Heart right ventricle (tissue), 16 donors: ENCODE data around the gene DCDC2. TPM values are rescaled to one million over a fixed set of nuclear protein-coding genes. Genes with fewer than 3 reads are reported as not detected.
"Not testable (repeated sequence)": the region's sequence is repeated elsewhere in the genome, so short reads cannot be mapped to it uniquely, and the experiment has no call there.

Experiments
- ATAC-seq, 8 donors: fragments of 200-7000 bp; cut with Tn5 transposase; one replicate each; pipeline ENCODE4 v1.9.1; 2020; ENCODE audit warnings: mild to moderate bottlenecking in 8 of 8, moderate library complexity in 8 of 8, moderate number of reproducible peaks in 1 of 8
- DNase-seq, 2 donors: peaks; one replicate each; pipeline ENCODE4 v3.0.0-alpha.2; 2020
- H3K27ac ChIP-seq, 10 donors: fragments of 200-600 bp; sonication (generic) in 2 of 10; one replicate each; pipeline versions ENCODE4 v1.5.0 to v1.8.0; 2020 to 2022; ENCODE audit warnings: mild to moderate bottlenecking in 3 of 10
- H3K27me3 ChIP-seq, 7 donors: fragments of 200-600 bp; one replicate each; pipeline ENCODE4 v1.8.0; 2021 to 2022; ENCODE audit warnings: mild to moderate bottlenecking in 2 of 7
- H3K36me3 ChIP-seq, 9 donors: fragments of 200-600 bp; sonication (generic) in 1 of 9; one replicate each; pipeline versions ENCODE4 v1.5.0 to v1.8.0; 2020 to 2022; ENCODE audit warnings: mild to moderate bottlenecking in 2 of 9
- H3K4me1 ChIP-seq, 9 donors: fragments of 200-600 bp; sonication (generic) in 1 of 9; one replicate each; pipeline versions ENCODE4 v1.5.0 to v1.8.0; 2020 to 2022; ENCODE audit warnings: mild to moderate bottlenecking in 4 of 9
- H3K4me3 ChIP-seq, 10 donors: fragments of 200-600 bp; sonication (generic) in 2 of 10; one replicate each; pipeline versions ENCODE4 v1.5.0 to v1.8.0; 2020 to 2022; ENCODE audit warnings: mild to moderate bottlenecking in 7 of 10, moderate library complexity in 2 of 10
- H3K9me3 ChIP-seq, 11 donors: fragments of 200-600 bp in 10 of 11; sonication (generic) in 2 of 11; one replicate each; pipeline versions ENCODE4 v1.5.0 to v1.8.0; 2013 to 2022; ENCODE audit warnings: mild to moderate bottlenecking in 2 of 11, control low read depth in 1 of 11, moderate library complexity in 1 of 11
- WGBS, 2 donors: extraction: QIAGEN DNeasy Blood & Tissue Kit; methylation state at CpG; one replicate each; pipeline ENCODE4 v1.1.7; 2013; ENCODE audit warnings: inconsistent platforms in 1 of 2; 5-methylcytosine and 5-hydroxymethylcytosine counted together
- intact Hi-C, 10 donors: fragments of 100-400 bp; cut with DNase I; formaldehyde crosslinking; loops; one replicate each; pipeline versions ENCODE4 v1.11.1 to v1.14.2; 2022
- polyA plus RNA-seq, 2 donors: library from polyadenylated mRNA; stranded (reverse); fragments of 200-250 nt; gene quantifications; one replicate each; pipeline ENCODE4 v1.2.3, GENCODE V29; 2013
- total RNA-seq, 10 donors: library from RNA; stranded (reverse); fragmentation: NEBNext Ultra II Directional in 3 of 10; extraction: Animal tissue kit (Norgen Biotek cat#: 25700) in 3 of 10; gene quantifications; one replicate each; pipeline versions ENCODE4 v1.2.1 to v1.2.4, GENCODE V29; 2021 to 2023
- TF ChIP-seq, protein P1 (sequence below), 9 donors: fragments of 200-600 bp; sonication (generic) in 2 of 9; IDR thresholded peaks; one replicate each; pipeline versions ENCODE4 v1.5.0 to v1.8.0; 2021 to 2022; ENCODE audit warnings: antibody characterized with exemption in 9 of 9, mild to moderate bottlenecking in 5 of 9, moderate library complexity in 1 of 9
- donor health status: Arrhythmogenic right ventricular cardiomyopathy.
- donor health status: ischemic (EF 13 %, LVEDD 7.1; RV severe dilation, severe dysfunction).
- donor health status: healthy with polysubstance abuse.
- donor health status: DM: no; HTN: yes; CAD: no.
- donor health status: DM: no; HTN: no; CAD: no.
- donor health status: ischemic (EF 25% LVEDD 6.9; RV normal size, moderate dysfunction).
- donor health status: ischemic (EF 25% LVEDD 5.7; RV mildly dilated, moderate dysfunction).
- donor health status: healthy.
- donor health status: DM: yes; HTN: yes; CAD: no.
- donor health status: Ischemic cardiomyopathy.
- donor health status: ischemic (EF 35%, LVEDD 5.7; RV mildly dilated, moderate dysfunction).
- donor health status: nonischemic (EF 11% LVEDD 7.7; RV severe dilation, severe dysfunction).
- donor health status: DM: yes; HTN: yes; CAD: no.
- donor health status: PGD.
- donor health status: ischemic (EF 29% LVEDD 5.4; RV normal size, mild dysfunction).
- donor health status: nonischemic (EF 23%, LVEDD 6.1; RV moderate dilation, normal function).

The DCDC2 gene
- total and polyA plus RNA-seq, 12 donors, result 0.06 TPM; not detected in 11

DNA sequence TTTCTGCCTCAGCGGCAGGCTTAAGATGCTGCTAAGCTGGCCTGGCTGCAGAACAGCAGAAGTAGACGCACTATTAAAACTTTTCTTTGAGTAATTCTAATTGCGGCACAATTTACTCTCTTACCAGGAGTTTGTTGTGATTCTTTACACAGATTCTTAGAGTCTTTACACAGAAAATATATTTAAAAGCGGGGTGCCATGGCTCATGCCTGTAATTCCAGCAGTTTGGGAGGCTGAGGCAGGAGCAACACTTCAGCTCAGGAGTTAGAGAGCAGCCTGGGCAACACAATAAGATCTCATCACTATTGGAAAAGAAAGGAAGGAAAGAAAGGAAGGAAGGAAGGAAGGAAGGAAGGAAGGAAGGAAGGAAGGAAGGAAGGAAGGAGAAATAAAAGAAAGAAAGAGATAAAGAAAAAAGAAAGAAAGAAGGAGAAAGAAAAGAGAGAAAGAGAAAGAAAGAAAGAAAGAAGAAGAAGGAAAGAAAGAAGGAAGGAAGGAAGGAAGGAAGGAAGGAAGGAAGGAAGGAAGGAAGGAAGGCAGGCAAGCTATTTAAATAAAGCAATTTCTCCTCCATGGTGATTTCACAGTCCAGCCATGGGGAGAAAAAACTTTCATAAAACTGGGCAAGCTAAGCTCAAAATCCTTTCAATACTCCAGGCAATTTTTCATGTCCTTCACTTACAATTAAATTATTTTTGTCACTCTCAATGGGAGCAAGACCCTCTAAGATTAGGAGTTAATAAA is 23.8 kb upstream of the DCDC2 start:
- H3K27me3 ChIP-seq, result peaks cover 0 to 4% (median 0%) of the 10 kb centered on the region in 7 donors
- TF ChIP-seq, protein P1, sequence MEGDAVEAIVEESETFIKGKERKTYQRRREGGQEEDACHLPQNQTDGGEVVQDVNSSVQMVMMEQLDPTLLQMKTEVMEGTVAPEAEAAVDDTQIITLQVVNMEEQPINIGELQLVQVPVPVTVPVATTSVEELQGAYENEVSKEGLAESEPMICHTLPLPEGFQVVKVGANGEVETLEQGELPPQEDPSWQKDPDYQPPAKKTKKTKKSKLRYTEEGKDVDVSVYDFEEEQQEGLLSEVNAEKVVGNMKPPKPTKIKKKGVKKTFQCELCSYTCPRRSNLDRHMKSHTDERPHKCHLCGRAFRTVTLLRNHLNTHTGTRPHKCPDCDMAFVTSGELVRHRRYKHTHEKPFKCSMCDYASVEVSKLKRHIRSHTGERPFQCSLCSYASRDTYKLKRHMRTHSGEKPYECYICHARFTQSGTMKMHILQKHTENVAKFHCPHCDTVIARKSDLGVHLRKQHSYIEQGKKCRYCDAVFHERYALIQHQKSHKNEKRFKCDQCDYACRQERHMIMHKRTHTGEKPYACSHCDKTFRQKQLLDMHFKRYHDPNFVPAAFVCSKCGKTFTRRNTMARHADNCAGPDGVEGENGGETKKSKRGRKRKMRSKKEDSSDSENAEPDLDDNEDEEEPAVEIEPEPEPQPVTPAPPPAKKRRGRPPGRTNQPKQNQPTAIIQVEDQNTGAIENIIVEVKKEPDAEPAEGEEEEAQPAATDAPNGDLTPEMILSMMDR (IDR thresholded peaks at IDR 0.05), result no peak
- intact Hi-C loops, result no loop called here
- H3K27ac ChIP-seq, result no peak overlapping the region
- no peak for ATAC-seq
- H3K36me3 ChIP-seq, result no peaks in the 10 kb centered on the region
- DNase-seq, result no peak
- 96 to 97% methylated on average over 4 of the region's 4 CpGs for WGBS, 2 donors
- H3K4me1 ChIP-seq, result no peaks in the 10 kb centered on the region
- no peaks in the 10 kb centered on the region for H3K9me3 ChIP-seq
- no peak overlapping the region for H3K4me3 ChIP-seq

DNA sequence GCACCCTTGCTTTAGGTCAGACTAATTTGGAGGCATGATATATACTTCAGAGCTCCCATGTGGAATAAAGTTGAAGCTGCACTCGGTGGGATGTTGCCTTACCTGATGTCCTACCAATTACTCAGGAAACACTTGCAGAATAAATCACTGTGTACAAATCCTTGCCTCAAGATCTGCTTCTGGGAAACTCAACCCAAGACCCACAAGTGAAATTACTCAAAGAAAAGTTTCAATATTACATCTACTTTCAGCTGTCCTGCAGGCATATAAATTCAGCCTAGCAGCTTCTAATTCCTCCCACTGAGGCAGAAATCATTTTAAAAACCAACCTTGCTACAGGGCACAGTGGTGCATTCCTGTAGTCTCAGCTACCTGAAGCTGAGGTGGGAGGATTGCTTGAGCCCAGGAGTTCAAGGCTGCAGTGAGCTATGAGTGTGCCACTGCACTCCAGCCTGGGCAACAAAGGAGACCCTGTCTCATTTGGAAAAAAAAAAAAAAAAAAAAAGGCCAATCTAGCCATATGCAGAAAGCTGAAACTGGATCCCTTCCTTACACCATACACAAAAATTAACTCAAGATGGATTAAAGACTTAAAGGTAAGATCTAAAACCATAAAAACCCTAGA is 20.7 kb upstream of the DCDC2 start:
- Histone ChIP-seq H3K27me3 (peaks cover 0 to 2% (median 0%) of the 10 kb centered on the region in 7 donors), H3K4me1 (no peaks in the 10 kb centered on the region), H3K4me3 (no peak overlapping the region), H3K36me3 (no peaks in the 10 kb centered on the region), H3K9me3 (no peaks in the 10 kb centered on the region), H3K27ac (no peak overlapping the region)
- TF ChIP-seq, protein P1 (IDR thresholded peaks at IDR 0.05), result no peak
- ATAC-seq (no peak), DNase-seq (no peak)
- WGBS, 2 donors, result 81 to 84% methylated on average over 1 of the region's 1 CpG
- intact Hi-C loops, result no loop called here

DNA sequence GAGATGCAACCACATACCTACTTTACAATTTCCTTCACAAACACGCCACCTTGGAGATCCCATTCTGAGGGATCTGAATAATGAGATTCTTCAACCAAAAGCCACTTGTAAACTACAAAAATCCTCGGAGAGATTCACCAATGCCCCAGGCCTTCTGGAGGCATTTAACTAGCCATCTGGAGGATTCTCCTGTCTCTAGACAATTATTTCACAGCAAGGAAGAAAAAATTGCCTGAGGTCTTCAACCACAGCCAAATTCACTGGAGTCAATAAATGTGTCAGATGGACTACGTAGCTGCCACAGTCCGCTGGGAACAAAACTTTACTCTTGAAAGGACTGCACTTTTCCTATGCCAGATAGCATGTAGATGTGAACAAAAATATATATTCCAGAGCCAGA is 19.0 kb upstream of the DCDC2 start:
- Histone ChIP-seq H3K9me3 (no peaks in the 10 kb centered on the region), H3K4me1 (no peaks in the 10 kb centered on the region), H3K36me3 (no peaks in the 10 kb centered on the region), H3K27me3 (peaks cover 0 to 6% (median 0%) of the 10 kb centered on the region in 7 donors), H3K4me3 (no peak overlapping the region), H3K27ac (no peak overlapping the region)
- intact Hi-C loops, result no loop called here
- 73 to 78% methylated on average over 4 of the region's 4 CpGs for WGBS, 2 donors
- TF ChIP-seq, protein P1 (IDR thresholded peaks at IDR 0.05), result no peak
- ATAC-seq (no peak), DNase-seq (no peak)

DNA sequence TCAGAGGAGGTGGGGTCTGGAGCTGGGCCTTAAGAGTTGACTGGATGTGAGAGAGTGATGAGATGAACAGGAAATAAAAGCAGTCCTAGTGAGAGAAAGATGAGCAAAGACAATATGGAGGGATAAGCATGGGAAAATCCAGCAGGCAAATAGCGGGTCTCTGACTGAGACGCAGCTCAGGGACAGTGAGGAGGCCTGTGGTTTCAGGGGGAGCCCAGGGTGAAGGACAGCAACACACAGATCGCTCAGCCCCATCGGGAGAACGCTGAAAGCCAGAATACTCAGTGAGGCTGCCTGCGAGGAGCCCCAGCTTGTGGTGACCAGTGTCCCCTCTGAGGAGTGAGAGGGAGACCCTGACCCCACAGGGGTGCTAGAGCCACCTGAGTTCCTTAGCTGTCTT is 16.8 kb upstream of the DCDC2 start:
- DNase-seq, result no peak
- intact Hi-C loops, result no loop called here

DNA sequence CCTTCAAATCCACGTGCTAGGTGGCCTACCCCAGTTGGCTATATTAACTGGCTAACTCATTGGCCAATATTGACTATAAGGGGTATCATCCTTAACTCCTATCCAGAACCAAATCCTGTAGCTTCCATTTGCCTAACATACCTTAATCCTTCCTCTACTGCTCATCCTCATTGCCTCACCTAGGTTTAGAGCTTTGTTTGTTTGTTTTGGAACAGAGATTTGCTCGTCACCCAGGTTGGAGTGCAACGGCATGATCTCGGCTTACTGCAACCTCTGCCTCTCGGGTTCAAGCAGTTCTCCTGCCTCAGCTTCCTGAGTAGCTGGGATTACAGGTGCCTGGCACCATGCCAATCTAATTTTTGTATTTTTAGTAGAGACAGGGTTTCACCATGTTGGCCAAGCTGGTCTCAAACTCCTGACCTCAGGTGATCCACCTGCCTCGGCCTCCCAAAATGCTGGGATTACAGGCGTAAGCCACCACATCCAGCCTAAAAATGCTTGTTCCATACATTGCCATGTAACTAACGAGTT is 7.3 kb upstream of the DCDC2 start:
- ATAC-seq, H3K36me3 ChIP-seq, H3K27ac ChIP-seq, intact Hi-C loops, H3K4me1 ChIP-seq, DNase-seq, H3K9me3 ChIP-seq, H3K4me3 ChIP-seq: not testable (repeated sequence)
- H3K27me3 ChIP-seq, result peaks cover 0 to 58% (median 27%) of the 10 kb centered on the region in 7 donors
- WGBS, 2 donors, result 76 to 82% methylated on average over 8 of the region's 8 CpGs

More for the DNA sequence above, 16.8 kb upstream of the DCDC2 start:
- no peak overlapping the region for H3K4me3 ChIP-seq
- no peaks in the 10 kb centered on the region for H3K4me1 ChIP-seq
- TF ChIP-seq, protein P1 (IDR thresholded peaks at IDR 0.05), result no peak
- H3K27me3 ChIP-seq, result peaks cover 0 to 6% (median 0%) of the 10 kb centered on the region in 7 donors
- H3K36me3 ChIP-seq, result no peaks in the 10 kb centered on the region
- peaks cover 0 to 9% (median 0%) of the 10 kb centered on the region in 11 donors for H3K9me3 ChIP-seq
- WGBS, 2 donors, result 84 to 95% methylated on average over 6 of the region's 6 CpGs
- no peak overlapping the region for H3K27ac ChIP-seq
- no peak for ATAC-seq

DNA sequence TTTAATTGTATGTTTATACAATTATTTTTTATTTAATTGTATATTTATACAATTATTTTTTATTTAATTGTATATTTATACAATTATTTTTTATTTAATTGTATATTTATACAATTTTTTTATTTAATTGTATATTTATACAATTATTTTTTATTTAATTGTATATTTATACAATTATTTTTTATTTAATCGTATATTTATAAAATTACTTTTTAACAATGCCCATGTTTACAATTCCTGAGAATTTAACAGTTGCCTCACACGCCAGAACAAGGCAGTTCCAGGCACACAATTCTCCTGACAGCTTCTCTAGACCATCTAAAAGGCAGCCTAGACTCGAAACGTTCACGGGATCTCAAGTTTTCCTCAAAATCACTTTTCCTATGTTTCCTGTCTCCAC is 4.5 kb upstream of the DCDC2 start:
- H3K4me1 ChIP-seq, result peaks cover 5 to 21% (median 15%) of the 10 kb centered on the region in 9 donors
- DNase-seq, H3K9me3 ChIP-seq, ATAC-seq, H3K27ac ChIP-seq, H3K4me3 ChIP-seq, intact Hi-C loops, H3K36me3 ChIP-seq: not testable (repeated sequence)
- H3K27me3 ChIP-seq, result peaks cover 0 to 66% (median 46%) of the 10 kb centered on the region in 7 donors
- WGBS, 2 donors, result 81 to 88% methylated on average over 5 of the region's 5 CpGs
